Suprapubic skin (tissue), 4 donors: ENCODE measurements around the gene BDKRB2. TPM values are rescaled to one million over a fixed set of nuclear protein-coding genes. Genes with fewer than 3 reads are reported as not detected.

ENCODE experiments used
- DNase-seq, 2 donors: peaks; one replicate each; pipeline ENCODE4 v3.0.0-alpha.2; 2019; ENCODE audit warnings: low spot score in 2 of 2
- H3K27ac ChIP-seq: fragments of 200-600 bp; sonication (generic); one replicate; pipeline ENCODE4 v1.5.1; 2019
- H3K27me3 ChIP-seq: fragments of 200-600 bp; sonication (generic); one replicate; pipeline ENCODE4 v1.5.1; 2019
- H3K36me3 ChIP-seq: fragments of 200-600 bp; sonication (generic); one replicate; pipeline ENCODE4 v1.5.1; 2019
- H3K4me1 ChIP-seq: fragments of 200-600 bp; sonication (generic); one replicate; pipeline ENCODE4 v1.5.1; 2019
- H3K4me3 ChIP-seq: fragments of 200-600 bp; sonication (generic); one replicate; pipeline ENCODE4 v1.5.1; 2019; ENCODE audit warnings: mild to moderate bottlenecking
- H3K9me3 ChIP-seq: fragments of 200-600 bp; sonication (generic); one replicate; pipeline ENCODE4 v1.5.1; 2019
- EP300 ChIP-seq: sonication (generic); formaldehyde crosslinking; IDR thresholded peaks from one replicate; pipeline ENCODE4 v1.6.1; 2017; ENCODE audit warnings: antibody characterized with exemption
- POLR2A ChIP-seq, 2 donors: fragments of 450-650 bp; IDR thresholded peaks; one replicate each; pipeline ENCODE4 v1.6.1; 2017; ENCODE audit warnings: antibody characterized with exemption in 2 of 2, mild to moderate bottlenecking in 2 of 2, moderate library complexity in 2 of 2
- POLR2AphosphoS5 ChIP-seq, 3 donors: sonication (generic); formaldehyde crosslinking; IDR thresholded peaks; one replicate each; pipeline ENCODE4 v1.6.1; 2017; ENCODE audit warnings: antibody characterized with exemption in 3 of 3
- WGBS: methylation state at CpG from one replicate; pipeline ENCODE4 v1.1.5; 2018; 5-methylcytosine and 5-hydroxymethylcytosine counted together
- total RNA-seq, 4 donors: library from RNA; depleted of rRNA; stranded (reverse); fragments of >200 nt; gene quantifications; one replicate each; pipeline ENCODE4 v1.1.0, GENCODE V29; 2016
- TF ChIP-seq, protein P1 (sequence below), 2 donors: fragments of 200-600 bp in 1 of 2; fragments of 450-650 bp in 1 of 2; sonication (generic) in 1 of 2; IDR thresholded peaks; one replicate each; pipeline ENCODE4 v1.5.1; 2016 to 2019; ENCODE audit warnings: antibody characterized with exemption in 2 of 2, mild to moderate bottlenecking in 1 of 2, moderate library complexity in 1 of 2

Gene BDKRB2
- total RNA-seq, 4 donors from 2014 or later, result 9.7 to 17.9 (median 14.3) TPM

- H3K27ac ChIP-seq, result peak overlapping the region; percentile 4
- TF ChIP-seq POLR2A (IDR thresholded peaks at IDR 0.05) (no peak), POLR2AphosphoS5 (IDR thresholded peaks at IDR 0.05) (no peak), EP300 (no peak)
- TF ChIP-seq, protein P1, sequence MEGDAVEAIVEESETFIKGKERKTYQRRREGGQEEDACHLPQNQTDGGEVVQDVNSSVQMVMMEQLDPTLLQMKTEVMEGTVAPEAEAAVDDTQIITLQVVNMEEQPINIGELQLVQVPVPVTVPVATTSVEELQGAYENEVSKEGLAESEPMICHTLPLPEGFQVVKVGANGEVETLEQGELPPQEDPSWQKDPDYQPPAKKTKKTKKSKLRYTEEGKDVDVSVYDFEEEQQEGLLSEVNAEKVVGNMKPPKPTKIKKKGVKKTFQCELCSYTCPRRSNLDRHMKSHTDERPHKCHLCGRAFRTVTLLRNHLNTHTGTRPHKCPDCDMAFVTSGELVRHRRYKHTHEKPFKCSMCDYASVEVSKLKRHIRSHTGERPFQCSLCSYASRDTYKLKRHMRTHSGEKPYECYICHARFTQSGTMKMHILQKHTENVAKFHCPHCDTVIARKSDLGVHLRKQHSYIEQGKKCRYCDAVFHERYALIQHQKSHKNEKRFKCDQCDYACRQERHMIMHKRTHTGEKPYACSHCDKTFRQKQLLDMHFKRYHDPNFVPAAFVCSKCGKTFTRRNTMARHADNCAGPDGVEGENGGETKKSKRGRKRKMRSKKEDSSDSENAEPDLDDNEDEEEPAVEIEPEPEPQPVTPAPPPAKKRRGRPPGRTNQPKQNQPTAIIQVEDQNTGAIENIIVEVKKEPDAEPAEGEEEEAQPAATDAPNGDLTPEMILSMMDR (IDR thresholded peaks at IDR 0.05), result no peak
- WGBS, result 59% methylated on average over 8 of the region's 8 CpGs
These were observed 66.2 kb downstream of the BDKRB2 start for GRCh38 chr14:96270565-96271420.

GRCh38 chr14:96271421-96271762 is 66.8 kb downstream of the BDKRB2 start:
- H3K4me1 ChIP-seq, result peaks cover 67% of the 10 kb centered on the region
- TF ChIP-seq EP300 (no peak), POLR2AphosphoS5 (IDR thresholded peaks at IDR 0.05) (no peak), POLR2A (IDR thresholded peaks at IDR 0.05) (no peak)
- TF ChIP-seq, protein P1 (IDR thresholded peaks at IDR 0.05), result no peak
- H3K27ac ChIP-seq, result no peak overlapping the region
- 38% methylated on average over 1 of the region's 1 CpG for WGBS
- DNase-seq, result no peak
- H3K4me3 ChIP-seq, result no peak overlapping the region
- H3K36me3 ChIP-seq, result no peaks in the 10 kb centered on the region
- no peaks in the 10 kb centered on the region for H3K9me3 ChIP-seq
- H3K27me3 ChIP-seq, result no peaks in the 10 kb centered on the region

More at GRCh38 chr14:96270565-96271420, 66.2 kb downstream of the BDKRB2 start:
- Histone ChIP-seq H3K36me3 (no peaks in the 10 kb centered on the region), H3K4me1 (peaks cover 62% of the 10 kb centered on the region), H3K9me3 (no peaks in the 10 kb centered on the region), H3K27me3 (no peaks in the 10 kb centered on the region), H3K4me3 (no peak overlapping the region)
- DNase-seq, result no peak

DNA sequence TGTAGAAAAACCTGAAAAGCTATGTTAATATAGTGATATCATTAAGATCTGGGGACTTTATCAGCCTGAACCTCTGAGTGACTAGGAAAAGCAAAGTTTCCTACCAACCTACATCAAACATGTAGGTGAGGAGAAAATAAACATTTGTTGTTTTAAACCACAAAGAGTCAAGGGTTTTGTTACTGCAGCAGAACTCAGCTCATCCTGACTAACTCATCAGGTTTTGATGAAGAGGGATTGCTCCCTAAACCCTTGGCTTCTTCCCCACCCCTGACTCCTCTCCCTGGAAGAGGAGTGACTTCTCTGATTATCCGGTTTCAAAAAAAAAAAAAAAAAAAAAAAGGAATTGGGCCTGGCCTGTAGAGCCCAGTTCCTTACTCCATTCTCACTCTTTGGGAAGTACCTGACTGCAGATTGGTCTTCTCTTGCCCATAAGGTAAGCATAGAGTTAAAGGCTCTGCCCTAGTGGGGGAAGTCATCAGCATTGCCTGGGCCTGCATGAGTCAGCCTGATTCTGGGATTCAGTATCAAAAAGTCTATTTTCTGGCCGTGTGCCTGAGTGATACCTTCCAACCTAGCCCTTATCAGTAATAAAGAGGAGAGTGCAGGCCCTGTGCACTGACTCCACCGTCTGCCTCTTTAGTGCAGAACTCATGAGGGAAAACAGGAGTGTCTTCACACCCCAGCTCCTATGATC is 68.3 kb downstream of the BDKRB2 start:
- Histone ChIP-seq H3K9me3 (peaks cover 5% of the 10 kb centered on the region), H3K27ac (no peak overlapping the region), H3K4me3 (no peak overlapping the region), H3K4me1 (peaks cover 58% of the 10 kb centered on the region), H3K27me3 (no peaks in the 10 kb centered on the region), H3K36me3 (no peaks in the 10 kb centered on the region)
- TF ChIP-seq, protein P1 (IDR thresholded peaks at IDR 0.05), result no peak
- no peak for TF ChIP-seq EP300
- no peak for TF ChIP-seq POLR2AphosphoS5 (IDR thresholded peaks at IDR 0.05)
- TF ChIP-seq POLR2A (IDR thresholded peaks at IDR 0.05), result no peak
- WGBS, result 45% methylated on average over 3 of the region's 3 CpGs
- no peak for DNase-seq

DNA sequence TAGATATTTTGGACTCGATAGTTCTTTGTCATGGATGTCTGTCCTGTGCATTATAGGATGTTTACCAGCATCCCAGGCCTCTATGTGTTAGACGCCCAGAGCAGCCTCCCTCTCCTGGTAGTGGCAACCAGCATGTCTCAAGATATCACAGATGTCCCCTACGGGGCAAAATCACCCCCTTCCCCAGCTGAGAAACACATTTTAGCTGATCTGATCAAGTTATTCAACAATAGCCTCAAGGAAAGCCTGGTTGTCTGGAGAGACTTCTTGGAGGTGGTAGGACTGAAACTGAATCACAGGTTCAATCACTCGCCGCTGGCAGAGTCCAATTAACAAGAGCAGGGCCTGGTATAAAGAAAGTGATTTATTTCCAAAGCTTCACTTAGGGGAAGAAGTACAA is 69.0 kb downstream of the BDKRB2 start:
- DNase-seq, result no peak
- Histone ChIP-seq H3K27me3 (no peaks in the 10 kb centered on the region), H3K4me1 (peaks cover 51% of the 10 kb centered on the region), H3K9me3 (peaks cover 11% of the 10 kb centered on the region), H3K36me3 (no peaks in the 10 kb centered on the region), H3K27ac (no peak overlapping the region), H3K4me3 (no peak overlapping the region)
- WGBS, result 73% methylated on average over 5 of the region's 5 CpGs
- TF ChIP-seq, protein P1 (IDR thresholded peaks at IDR 0.05), result no peak
- TF ChIP-seq EP300 (no peak), POLR2A (IDR thresholded peaks at IDR 0.05) (no peak), POLR2AphosphoS5 (IDR thresholded peaks at IDR 0.05) (no peak)

GRCh38 chr14:96274122-96274521 is 69.5 kb downstream of the BDKRB2 start:
- Histone ChIP-seq H3K4me1 (peaks cover 46% of the 10 kb centered on the region), H3K27ac (no peak overlapping the region), H3K4me3 (no peak overlapping the region), H3K9me3 (peaks cover 11% of the 10 kb centered on the region), H3K36me3 (no peaks in the 10 kb centered on the region), H3K27me3 (no peaks in the 10 kb centered on the region)
- 49% methylated on average over 5 of the region's 5 CpGs for WGBS
- TF ChIP-seq, protein P1 (IDR thresholded peaks at IDR 0.05), result no peak
- TF ChIP-seq EP300 (no peak), POLR2AphosphoS5 (IDR thresholded peaks at IDR 0.05) (no peak), POLR2A (IDR thresholded peaks at IDR 0.05) (no peak)
- DNase-seq, result no peak
